Hematopoietic multipotent progenitor cell treated with erythropoietin and hydrocortisone succinate and interleukin-3 and kit ligand, for 15 days (in vitro differentiated cells): ENCODE measurements around the gene CHRNA1.

Experiments used
- DNase-seq: peaks from one replicate; pipeline ENCODE4 v3.0.0-alpha.2; 2015; ENCODE audit warnings: low spot score

The CHRNA1 gene

GRCh38 chr2:174781996-174782395, 17.7 kb upstream of the CHRNA1 start:
- DNase-seq: no peak

GRCh38 chr2:174781298-174781697, 17.0 kb upstream of the CHRNA1 start:
- no peak for DNase-seq

GRCh38 chr2:174780856-174781255, 16.6 kb upstream of the CHRNA1 start:
- no peak for DNase-seq

- DNase-seq: no peak
Observed at GRCh38 chr2:174780191-174780840, 16.0 kb upstream of the CHRNA1 start.

- no peak for DNase-seq
Observed at GRCh38 chr2:174779361-174779928, 15.2 kb upstream of the CHRNA1 start.

- no peak for DNase-seq
Observed at GRCh38 chr2:174778085-174778981, 14.1 kb upstream of the CHRNA1 start.

DNA sequence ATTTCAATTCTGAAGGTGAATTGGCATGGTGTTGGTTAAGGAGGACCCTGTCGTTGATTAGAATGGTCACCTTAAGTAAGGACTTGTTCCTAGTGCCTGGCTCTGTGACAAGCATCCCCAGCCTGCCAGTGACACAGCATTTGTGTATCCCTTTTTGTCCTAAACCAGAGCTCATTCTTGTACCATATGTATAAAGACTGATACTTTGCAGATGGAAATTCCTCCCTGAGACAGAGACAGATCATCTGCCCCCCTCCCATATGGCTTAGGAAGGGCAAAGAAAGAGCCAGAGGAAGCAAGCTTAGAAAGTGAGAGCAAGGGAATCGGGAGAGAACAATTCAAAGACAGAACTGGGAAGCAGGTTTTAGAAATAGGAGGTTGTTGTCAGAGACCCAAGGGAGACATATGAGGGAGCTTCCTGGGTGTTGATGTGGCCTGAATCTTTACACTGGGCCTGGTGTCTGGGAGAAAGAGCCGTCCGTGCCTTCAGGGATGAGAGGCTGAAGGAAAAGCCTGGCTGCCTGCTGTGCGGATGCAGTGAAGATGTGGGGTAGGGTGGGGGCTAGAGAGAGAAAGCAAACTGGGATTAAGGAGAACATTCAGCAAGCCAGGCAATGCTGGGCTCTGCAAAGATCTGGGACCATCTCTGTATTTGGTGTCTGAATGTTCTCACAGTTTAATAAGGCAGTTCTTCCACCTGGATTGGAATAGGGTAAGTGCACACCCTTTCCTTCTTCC, 13.2 kb upstream of the CHRNA1 start:
- DNase-seq: no peak

DNA sequence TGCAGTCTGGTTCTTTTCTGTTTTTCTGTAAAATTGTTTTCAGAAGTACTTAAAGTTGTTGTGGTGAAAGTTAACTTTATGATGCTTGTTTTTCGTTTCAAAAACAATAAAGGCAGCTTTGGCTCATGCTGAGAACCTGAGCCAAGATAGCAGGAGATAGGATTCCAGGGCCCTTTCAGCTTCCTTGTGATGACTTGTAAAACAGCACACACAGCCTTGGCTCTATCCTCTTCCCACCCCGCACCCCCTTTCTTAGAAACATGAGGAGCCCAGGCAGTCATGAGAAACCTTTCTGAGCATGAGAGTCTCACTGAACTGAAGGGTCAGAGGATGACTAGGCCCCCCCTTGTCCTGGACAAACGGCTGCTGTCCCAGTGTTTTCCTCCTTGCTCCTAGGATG, 12.4 kb upstream of the CHRNA1 start:
- no peak for DNase-seq

DNA sequence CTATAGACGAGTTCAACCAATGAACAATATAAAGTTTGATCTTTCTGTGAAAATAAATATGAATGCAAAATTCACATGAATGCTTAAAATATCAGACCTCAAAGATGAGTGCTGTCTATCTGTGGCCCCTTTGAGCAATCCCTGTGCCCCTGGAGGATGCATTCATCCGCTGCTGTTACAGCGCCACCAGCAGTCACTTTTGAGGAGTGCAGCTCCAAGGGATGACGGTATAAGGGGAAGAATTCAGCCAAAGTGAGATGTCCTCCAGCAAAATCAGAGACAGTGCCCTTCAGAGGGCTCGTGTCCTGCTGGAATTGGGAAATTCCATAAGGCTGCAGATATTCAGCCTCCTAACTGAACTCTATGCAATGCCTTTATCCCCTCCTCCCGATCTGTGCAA, 12.0 kb upstream of the CHRNA1 start:
- DNase-seq: no peak

DNA sequence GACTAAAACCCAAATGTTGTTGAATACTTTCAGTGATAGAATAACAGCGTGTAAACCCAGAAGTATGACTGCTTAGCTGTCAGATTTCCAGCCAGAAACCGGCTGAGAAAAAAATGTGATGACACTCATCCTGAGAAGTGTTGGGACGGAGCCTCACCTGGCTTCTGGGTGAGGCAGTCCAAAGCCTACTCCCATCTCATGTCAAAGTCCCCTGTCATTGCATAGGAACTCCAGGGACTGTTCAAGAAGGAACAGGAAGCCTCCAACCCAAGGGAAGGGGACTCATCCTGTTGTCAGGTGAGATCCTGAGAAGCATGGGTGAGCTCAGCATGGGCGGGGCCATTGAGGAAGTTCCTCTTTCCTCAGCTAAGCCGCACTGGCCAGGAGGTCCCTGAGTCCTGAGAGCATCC, 11.3 kb upstream of the CHRNA1 start:
- DNase-seq: no peak

- no peak for DNase-seq
Observed at GRCh38 chr2:174774886-174775285, 10.6 kb upstream of the CHRNA1 start.

DNA sequence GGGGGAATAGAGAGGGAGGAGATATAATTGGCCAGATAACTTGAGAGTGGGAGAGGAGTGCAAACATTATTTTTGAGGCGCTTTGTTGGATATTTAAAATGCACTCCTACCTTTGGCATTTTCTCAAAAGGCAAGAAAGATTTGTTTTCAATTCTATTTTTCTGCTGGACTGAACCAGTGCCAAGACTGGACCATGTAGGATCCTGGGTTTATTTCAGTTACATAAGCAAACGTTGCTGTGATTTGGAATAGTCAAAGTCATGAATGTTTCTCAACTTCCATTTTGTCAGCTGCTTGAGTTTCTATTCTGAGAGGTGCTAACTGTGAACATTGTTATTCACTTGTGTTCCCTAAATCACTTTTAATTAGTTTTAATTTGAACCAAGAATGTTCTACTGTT, 8.9 kb upstream of the CHRNA1 start:
- DNase-seq: no peak

DNA sequence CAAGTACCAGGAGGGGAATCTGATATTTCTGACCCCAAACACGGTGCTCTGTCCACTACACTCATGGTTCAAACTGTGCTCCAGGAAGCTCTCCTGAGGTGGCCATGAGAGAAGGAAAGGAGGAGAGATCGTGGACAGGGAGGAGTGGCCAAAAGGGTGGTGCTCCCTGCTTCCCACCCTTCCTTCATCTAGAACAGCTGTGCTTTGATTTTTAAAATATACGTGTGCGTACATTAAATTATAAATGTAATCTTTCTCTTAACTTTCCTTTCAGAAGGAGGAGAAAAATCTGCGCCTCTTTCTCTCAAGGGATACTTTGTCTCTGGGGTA, 8.2 kb upstream of the CHRNA1 start:
- DNase-seq: no peak

GRCh38 chr2:174771631-174772471, 7.6 kb upstream of the CHRNA1 start:
- DNase-seq: no peak

GRCh38 chr2:174771136-174771535, 6.9 kb upstream of the CHRNA1 start:
- DNase-seq: no peak

DNA sequence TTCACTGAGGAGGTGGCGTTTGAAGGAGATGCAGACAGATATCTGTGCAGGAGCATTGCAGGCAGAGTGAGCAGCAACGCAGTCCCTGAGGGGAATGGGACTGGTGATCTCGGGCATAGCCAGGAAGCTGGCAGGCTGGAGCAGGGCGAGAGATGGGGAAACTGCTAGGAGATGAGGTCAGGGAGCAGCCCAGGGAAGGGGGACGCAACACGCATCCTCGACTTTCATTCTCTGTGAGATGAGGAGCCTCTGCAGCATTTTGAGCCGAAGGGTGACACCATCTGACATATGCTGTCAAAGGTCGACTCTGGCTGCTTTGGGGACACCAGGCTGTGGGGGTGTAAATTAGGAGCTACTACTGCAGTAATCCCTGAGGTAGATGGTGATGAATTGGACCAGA, 4.3 kb upstream of the CHRNA1 start:
- DNase-seq: no peak

DNA sequence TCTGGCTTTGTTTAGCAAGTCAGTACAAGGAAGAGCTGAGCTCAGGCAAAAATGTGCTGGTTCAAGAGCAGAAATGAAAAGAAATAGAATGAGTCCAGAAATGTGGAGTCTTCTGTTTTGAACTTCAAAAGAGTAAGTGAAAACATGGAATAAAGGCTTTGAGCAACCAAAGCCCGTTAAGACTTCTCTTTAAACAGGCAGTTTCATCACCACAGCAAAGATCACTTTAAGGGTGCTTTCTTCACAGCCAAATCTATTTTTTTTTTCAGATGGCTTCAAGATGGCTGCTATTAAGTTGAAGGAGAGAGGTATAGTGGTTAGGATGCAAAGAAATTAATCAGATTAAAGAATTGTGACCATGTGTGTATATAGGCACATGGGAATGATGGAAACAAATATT, 2.0 kb upstream of the CHRNA1 start:
- no peak for DNase-seq

GRCh38 chr2:174765576-174765975, 1.3 kb upstream of the CHRNA1 start:
- DNase-seq: no peak

DNA sequence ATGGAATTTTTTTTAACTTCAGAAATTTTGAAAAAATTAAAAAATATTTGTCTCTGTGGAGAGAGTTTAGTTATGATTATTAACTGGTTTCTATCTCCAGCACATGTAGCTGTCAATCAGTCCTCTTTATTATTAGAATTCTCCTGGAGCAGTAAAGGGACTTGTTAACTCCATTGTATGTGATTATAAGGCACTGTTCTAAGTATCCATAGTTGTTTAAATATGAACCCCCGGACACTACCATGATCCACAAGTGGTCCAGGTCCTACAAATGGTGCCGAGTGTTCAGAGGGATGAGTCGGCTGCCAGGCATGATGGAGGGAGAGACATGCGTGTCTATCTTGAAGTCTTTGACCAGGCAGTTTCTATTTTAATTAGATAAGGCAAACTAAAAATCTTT, 492 bp downstream of the CHRNA1 start:
- no peak for DNase-seq

DNA sequence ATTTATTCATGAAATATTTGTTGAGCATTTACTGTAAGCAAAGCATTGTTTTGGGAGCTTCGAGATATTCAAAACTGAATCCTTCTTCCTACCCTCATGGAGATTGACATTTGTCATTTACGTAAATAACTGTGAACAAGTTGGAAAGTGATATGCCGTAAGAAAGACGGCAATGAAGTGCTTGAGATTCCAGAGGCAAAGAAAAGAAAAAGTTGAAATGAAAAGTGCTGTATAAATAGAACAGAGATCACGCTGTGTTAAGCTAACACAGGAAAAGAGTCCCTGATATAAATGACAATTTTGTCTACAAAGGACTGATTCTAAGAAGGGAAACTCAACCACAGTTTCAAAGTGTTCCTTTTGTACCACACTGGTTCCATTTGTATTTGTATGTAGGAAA, 1.8 kb downstream of the CHRNA1 start:
- DNase-seq: no peak

GRCh38 chr2:174761837-174762236, 2.4 kb downstream of the CHRNA1 start:
- DNase-seq: no peak
